HFFc6 (cell line): Measurements from ENCODE around the gene BEX1. TPM values are rescaled to one million over a fixed set of nuclear protein-coding genes. Genes with fewer than 3 reads are reported as not detected.
"Not testable (repeated sequence)": the region's sequence is repeated elsewhere in the genome, so short reads cannot be mapped to it uniquely, and the experiment has no call there.

Experiments
- DNase-seq: peaks from one replicate; pipeline ENCODE4 v3.0.0-alpha.2; 2018
- H3K27ac Mint-ChIP-seq: 2 replicates; pipeline ENCODE4 v1.8.0; 2020; ENCODE audit warnings: mild to moderate bottlenecking, mixed read lengths
- H3K27me3 Mint-ChIP-seq: 2 replicates; pipeline ENCODE4 v1.8.0; 2021; ENCODE audit warnings: mild to moderate bottlenecking, moderate library complexity, mixed read lengths; ENCODE audit not compliant: insufficient read depth
- H3K36me3 Mint-ChIP-seq: 2 replicates; pipeline ENCODE4 v1.8.0; 2021; ENCODE audit warnings: low read depth, mixed read lengths
- H3K4me1 Mint-ChIP-seq: 2 replicates; pipeline ENCODE4 v1.8.0; 2020; ENCODE audit warnings: low read depth, mixed read lengths
- H3K4me3 Mint-ChIP-seq: 2 replicates; pipeline ENCODE4 v1.8.0; 2020; ENCODE audit warnings: mild to moderate bottlenecking, moderate library complexity, mixed read lengths
- H3K9me3 Mint-ChIP-seq: 2 replicates; pipeline ENCODE4 v1.8.0; 2020; ENCODE audit warnings: mild to moderate bottlenecking, mixed read lengths
- long read RNA-seq: library from polyadenylated mRNA; unstranded; transcript quantifications from one replicate; pipeline ENCODE4 v2.0.0, GENCODE V29; 2019
- total RNA-seq, 6 experiments: library from RNA; stranded (reverse); fragmentation: NEBNext Ultra II Directional; extraction: Animal tissue kit (Norgen Biotek cat#: 25700); gene quantifications; 2 replicates in 1 of 6; 3 replicates in 5 of 6; pipeline ENCODE4 v1.2.3, GENCODE V29; 2021
- TF ChIP-seq, protein P1 (sequence below): fragments of 200-600 bp; sonication (generic); IDR thresholded peaks from 2 replicates; pipeline ENCODE4 v1.5.0; 2021; ENCODE audit warnings: antibody characterized with exemption, mild to moderate bottlenecking

Gene BEX1
- total RNA-seq = not detected
- long read RNA-seq = 0 reads

DNA sequence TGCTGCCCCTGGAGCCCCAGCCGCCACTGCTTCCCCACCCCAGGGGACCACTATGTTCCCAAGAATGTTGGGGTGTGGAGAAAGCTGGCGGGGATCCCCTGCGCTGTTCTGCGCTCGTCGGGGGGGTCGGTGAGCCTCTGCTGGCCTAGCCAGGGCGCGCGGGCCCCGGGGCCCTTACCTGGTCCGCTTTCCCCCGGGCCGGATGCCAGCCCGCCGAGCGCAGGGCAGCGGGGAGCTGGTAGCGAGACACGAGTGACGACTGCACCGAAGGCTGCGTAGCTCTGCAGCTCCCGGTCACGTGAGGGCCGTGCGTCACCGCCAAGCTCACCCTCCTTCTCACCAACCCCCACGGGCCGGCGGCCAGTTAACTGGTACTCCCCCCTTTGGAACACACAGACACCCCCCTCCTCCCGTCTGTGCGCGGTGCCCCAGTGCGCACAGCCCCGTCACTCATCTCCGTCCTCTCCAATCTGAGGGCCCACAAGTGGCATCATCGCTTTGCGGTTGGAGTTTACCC, at the start of gene BEX1:
Gene BEX1 (minus strand): TSS at position 254 of the 517 bp plus-strand sequence. CDS start 897 bp downstream, outside the sequence.
- Mint-ChIP-seq H3K36me3 (no peaks in the 10 kb centered on the region), H3K9me3 (no peaks in the 10 kb centered on the region), H3K4me1 (peaks cover 6% of the 10 kb centered on the region; the same call in 1 of the 2 replicates), H3K4me3 (no peak within 1 kb of the TSS; the same call in 1 of the 2 replicates), H3K27ac (no peak within 1 kb of the TSS), H3K27me3 (peaks cover 4% of the 10 kb centered on the region)
- DNase-seq = no peak
- TF ChIP-seq, protein P1, sequence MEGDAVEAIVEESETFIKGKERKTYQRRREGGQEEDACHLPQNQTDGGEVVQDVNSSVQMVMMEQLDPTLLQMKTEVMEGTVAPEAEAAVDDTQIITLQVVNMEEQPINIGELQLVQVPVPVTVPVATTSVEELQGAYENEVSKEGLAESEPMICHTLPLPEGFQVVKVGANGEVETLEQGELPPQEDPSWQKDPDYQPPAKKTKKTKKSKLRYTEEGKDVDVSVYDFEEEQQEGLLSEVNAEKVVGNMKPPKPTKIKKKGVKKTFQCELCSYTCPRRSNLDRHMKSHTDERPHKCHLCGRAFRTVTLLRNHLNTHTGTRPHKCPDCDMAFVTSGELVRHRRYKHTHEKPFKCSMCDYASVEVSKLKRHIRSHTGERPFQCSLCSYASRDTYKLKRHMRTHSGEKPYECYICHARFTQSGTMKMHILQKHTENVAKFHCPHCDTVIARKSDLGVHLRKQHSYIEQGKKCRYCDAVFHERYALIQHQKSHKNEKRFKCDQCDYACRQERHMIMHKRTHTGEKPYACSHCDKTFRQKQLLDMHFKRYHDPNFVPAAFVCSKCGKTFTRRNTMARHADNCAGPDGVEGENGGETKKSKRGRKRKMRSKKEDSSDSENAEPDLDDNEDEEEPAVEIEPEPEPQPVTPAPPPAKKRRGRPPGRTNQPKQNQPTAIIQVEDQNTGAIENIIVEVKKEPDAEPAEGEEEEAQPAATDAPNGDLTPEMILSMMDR = no peak

DNA sequence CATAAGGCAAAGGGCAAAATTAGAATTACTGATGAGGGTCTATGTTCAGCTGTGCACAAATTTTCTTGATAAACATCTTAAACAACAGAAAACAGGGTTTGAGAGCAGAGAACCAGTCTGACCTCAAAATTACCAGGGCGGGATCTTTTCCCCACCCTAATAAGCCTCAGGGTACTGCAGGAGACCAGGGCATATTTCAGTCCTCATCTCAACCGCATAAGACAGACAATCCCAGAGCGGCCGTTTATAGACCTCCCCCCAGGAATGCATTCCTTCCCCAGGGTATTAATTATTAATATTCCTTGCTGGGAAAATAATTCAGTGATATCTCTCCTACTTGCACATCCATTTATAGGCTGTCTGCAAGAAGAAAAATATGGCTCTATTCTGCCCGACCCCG, 45.5 kb upstream of the BEX1 start:
- H3K4me3 Mint-ChIP-seq, H3K9me3 Mint-ChIP-seq: not testable (repeated sequence)

DNA sequence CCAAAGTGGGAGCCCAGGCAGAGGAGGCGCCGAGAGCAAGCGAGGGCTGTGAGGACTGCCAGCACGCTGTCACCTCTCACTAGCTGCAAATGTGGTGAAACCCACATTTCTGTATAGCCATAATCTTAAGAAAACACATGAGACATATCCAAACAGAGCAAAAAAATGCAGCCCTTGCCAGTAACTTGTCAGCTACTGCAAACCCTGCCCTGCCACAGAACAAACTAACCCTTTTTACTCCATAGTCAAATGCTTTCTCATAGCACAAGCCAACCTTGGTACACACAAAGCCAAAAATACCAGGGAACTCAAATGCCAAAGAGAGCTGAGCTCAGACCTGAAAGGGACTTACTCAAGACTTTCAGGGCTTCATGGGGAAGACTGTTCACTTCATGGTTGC, 43.9 kb upstream of the BEX1 start:
- TF ChIP-seq, protein P1 = no peak
- no peak for DNase-seq
- peaks cover 5% of the 10 kb centered on the region; the same call in 1 of the 2 replicates for H3K4me1 Mint-ChIP-seq
- H3K4me3 Mint-ChIP-seq = no peak overlapping the region
- 0 out of 2 replicates have a peak, but pooled peaks cover 5% of the 10 kb centered on the region for H3K36me3 Mint-ChIP-seq
- no peaks in the 10 kb centered on the region; the same call in 1 of the 2 replicates for H3K27me3 Mint-ChIP-seq
- H3K9me3 Mint-ChIP-seq = peaks cover 9% of the 10 kb centered on the region
- no peak overlapping the region for H3K27ac Mint-ChIP-seq

More for the DNA sequence above, 45.5 kb upstream of the BEX1 start:
- DNase-seq, H3K27me3 Mint-ChIP-seq, H3K36me3 Mint-ChIP-seq, H3K27ac Mint-ChIP-seq, H3K4me1 Mint-ChIP-seq: not testable (repeated sequence)

DNA sequence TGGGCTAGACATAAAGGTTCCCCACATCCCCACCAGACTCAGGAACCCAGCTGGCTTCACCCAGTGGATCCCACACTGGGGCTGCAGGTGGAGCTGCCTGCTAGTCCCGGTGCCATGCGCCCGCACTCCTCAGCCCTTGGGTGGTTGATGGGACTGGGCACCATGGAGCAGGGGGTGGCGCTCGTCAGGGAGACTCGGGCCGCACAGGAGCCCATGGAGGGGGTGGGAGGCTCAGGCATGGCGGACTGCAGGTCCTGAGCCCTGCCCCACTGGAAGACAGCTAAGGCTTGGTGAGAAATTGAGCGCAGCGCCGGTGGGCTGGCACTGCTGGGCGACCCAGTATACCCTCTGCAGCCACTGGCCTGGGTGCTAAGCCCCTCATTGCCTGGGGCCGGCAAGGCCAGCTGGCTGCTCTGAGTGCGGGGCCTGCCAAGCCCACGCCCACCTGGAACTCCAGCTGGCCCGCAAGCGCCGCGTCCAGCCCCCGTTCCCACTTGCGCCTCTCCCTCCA, 43.3 kb upstream of the BEX1 start:
- H3K9me3 Mint-ChIP-seq, H3K4me3 Mint-ChIP-seq, DNase-seq, H3K36me3 Mint-ChIP-seq, H3K4me1 Mint-ChIP-seq, H3K27ac Mint-ChIP-seq, H3K27me3 Mint-ChIP-seq: not testable (repeated sequence)

DNA sequence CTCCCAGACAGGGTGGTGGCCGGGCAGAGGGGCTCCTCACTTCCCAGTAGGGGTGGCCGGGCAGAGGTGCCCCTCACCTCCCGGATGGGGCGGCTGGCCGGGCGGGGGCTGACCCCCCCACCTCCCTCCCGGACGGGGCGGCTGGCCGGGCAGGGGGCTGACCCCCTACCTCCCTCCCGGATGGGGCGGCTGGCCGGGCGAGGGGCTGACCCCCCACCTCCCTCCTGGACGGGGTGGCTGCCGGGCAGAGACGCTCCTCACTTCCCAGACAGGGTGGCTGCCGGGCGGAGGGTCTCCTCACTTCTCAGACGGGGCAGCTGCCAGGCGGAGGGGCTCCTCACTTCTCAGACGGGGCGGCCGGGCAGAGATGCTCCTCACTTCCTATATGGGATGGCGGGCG, 40.4 kb upstream of the BEX1 start:
- H3K27me3 Mint-ChIP-seq, H3K4me1 Mint-ChIP-seq, H3K9me3 Mint-ChIP-seq, H3K4me3 Mint-ChIP-seq, H3K36me3 Mint-ChIP-seq, H3K27ac Mint-ChIP-seq, DNase-seq: not testable (repeated sequence)

DNA sequence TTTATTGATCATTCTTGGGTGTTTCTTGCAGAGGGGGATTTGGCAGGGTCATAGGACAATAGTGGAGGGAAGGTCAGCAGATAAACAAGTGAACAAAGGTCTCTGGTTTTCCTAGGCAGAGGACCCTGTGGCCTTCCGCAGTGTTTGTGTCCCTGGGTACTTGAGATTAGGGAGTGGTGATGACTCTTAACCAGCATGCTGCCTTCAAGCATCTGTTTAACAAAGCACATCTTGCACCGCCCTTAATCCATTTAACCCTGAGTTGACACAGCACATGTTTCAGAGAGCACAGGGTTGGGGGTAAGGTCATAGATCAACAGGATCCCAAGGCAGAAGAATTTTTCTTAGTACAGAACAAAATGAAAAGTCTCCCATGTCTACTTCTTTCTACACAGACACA, 39.9 kb upstream of the BEX1 start:
- H3K9me3 Mint-ChIP-seq, H3K27me3 Mint-ChIP-seq, H3K4me1 Mint-ChIP-seq, DNase-seq, H3K27ac Mint-ChIP-seq, H3K36me3 Mint-ChIP-seq, H3K4me3 Mint-ChIP-seq: not testable (repeated sequence)

DNA sequence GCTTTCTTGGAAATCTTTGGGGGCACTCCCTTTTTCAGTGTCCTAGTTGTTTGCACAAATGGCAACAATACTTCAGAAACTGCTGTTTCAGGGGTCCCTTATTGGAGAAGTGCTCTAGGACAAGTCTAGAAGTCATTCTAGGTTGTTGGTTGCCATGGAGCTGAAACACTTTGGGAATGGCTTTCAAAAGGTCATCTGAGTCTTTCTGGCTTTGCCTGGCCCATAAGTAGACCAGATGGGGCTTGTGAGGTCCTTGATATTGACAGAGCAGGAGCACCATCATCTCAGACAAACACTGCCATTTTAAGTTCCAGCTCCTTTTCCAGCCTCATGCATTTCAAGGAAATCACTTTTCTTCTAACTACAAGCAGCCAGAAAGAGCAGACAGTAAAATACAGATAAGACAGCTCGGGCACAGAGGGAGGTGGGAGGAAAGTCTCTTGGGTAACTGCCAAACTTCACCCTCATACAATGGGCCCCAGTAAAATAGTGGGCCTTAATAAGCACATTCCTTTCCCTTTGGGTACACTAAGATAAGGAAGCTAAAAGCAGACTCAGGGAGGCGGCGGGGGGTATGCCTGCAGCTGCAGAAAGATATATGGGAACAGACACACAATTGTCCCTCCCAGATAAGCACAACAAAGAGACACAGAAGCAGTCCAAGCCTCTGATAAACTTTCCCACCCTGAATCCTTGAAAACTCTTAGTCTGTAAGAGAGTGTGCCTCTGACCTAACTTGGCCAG, 37.5 kb upstream of the BEX1 start:
- H3K4me1 Mint-ChIP-seq = peaks cover 6% of the 10 kb centered on the region; the same call in 1 of the 2 replicates
- TF ChIP-seq, protein P1 = no peak
- no peak overlapping the region for H3K4me3 Mint-ChIP-seq
- no peak for DNase-seq
- H3K27me3 Mint-ChIP-seq = no peaks in the 10 kb centered on the region; the same call in 1 of the 2 replicates
- no peak overlapping the region for H3K27ac Mint-ChIP-seq
- H3K9me3 Mint-ChIP-seq = no peaks in the 10 kb centered on the region
- no peaks in the 10 kb centered on the region for H3K36me3 Mint-ChIP-seq
